GM23338 (cell line): ENCODE measurements around the gene RGS6.

Experiments
- EZH2 ChIP-seq: fragments of 200-600 bp; sonication (generic); IDR thresholded peaks from one replicate; pipeline ENCODE4 v1.8.0; 2017; ENCODE audit warnings: antibody characterized with exemption, mild to moderate bottlenecking, low read depth; ENCODE audit not compliant: unreplicated experiment
- POLR2AphosphoS5 ChIP-seq: IDR thresholded peaks from 2 replicates; pipeline ENCODE4 v1.6.1; 2016; ENCODE audit warnings: antibody characterized with exemption, low read depth
- TF ChIP-seq, protein P1 (sequence below), 2 experiments: fragments of 200-600 bp in 1 of 2; sonication (generic) in 1 of 2; conservative IDR thresholded peaks; 2 replicates each; pipeline versions ENCODE4 v1.5.1 to v1.6.1; 2016 to 2017; ENCODE audit warnings: antibody characterized with exemption in 2 of 2, low read depth in 2 of 2, mild to moderate bottlenecking in 2 of 2, moderate library complexity in 1 of 2
- TF ChIP-seq, protein P2 (sequence below): IDR thresholded peaks from one replicate; pipeline ENCODE4 v1.6.1; 2018; ENCODE audit warnings: antibody characterized with exemption; ENCODE audit not compliant: unreplicated experiment

DNA sequence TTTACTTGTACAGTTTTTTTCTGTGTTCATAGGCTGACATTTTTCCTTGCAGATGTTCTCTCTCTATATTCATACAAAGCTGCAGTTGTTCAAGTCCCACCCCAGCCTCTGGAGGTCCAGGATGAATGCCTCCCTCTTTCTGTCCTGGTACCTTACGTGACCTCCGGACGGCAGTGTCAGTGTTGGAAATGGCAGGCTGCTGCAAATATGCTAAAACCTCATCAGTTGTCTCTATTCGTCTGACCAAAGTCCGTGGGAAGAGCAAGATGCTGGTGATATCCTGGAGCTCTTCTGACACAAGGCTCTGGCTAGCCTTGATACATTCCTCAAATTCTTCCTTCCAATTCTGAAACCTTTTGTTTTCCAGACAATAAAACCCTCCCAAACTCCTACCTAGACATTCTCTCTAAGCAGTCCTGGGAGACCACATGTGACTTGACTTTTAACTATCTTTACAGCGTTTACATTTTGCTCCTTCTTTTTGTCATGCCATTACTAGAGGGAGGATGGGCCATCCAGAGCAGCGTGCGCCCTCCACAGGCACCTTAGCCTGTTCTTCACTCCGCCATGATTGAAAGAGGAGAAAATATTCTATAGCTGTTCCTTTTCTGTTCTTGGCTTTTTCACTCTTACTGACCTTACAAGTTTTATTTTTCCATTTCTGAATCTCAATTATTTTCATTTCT, 143.6 kb downstream of the RGS6 start:
- TF ChIP-seq, protein P1, sequence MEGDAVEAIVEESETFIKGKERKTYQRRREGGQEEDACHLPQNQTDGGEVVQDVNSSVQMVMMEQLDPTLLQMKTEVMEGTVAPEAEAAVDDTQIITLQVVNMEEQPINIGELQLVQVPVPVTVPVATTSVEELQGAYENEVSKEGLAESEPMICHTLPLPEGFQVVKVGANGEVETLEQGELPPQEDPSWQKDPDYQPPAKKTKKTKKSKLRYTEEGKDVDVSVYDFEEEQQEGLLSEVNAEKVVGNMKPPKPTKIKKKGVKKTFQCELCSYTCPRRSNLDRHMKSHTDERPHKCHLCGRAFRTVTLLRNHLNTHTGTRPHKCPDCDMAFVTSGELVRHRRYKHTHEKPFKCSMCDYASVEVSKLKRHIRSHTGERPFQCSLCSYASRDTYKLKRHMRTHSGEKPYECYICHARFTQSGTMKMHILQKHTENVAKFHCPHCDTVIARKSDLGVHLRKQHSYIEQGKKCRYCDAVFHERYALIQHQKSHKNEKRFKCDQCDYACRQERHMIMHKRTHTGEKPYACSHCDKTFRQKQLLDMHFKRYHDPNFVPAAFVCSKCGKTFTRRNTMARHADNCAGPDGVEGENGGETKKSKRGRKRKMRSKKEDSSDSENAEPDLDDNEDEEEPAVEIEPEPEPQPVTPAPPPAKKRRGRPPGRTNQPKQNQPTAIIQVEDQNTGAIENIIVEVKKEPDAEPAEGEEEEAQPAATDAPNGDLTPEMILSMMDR (conservative IDR thresholded peaks at IDR 0.05; ENCODE audit: low read depth in 2 of 2), result peak in 1 of 2 experiments; percentile 41; a peak in 2 of 4 replicates
- TF ChIP-seq, protein P2, sequence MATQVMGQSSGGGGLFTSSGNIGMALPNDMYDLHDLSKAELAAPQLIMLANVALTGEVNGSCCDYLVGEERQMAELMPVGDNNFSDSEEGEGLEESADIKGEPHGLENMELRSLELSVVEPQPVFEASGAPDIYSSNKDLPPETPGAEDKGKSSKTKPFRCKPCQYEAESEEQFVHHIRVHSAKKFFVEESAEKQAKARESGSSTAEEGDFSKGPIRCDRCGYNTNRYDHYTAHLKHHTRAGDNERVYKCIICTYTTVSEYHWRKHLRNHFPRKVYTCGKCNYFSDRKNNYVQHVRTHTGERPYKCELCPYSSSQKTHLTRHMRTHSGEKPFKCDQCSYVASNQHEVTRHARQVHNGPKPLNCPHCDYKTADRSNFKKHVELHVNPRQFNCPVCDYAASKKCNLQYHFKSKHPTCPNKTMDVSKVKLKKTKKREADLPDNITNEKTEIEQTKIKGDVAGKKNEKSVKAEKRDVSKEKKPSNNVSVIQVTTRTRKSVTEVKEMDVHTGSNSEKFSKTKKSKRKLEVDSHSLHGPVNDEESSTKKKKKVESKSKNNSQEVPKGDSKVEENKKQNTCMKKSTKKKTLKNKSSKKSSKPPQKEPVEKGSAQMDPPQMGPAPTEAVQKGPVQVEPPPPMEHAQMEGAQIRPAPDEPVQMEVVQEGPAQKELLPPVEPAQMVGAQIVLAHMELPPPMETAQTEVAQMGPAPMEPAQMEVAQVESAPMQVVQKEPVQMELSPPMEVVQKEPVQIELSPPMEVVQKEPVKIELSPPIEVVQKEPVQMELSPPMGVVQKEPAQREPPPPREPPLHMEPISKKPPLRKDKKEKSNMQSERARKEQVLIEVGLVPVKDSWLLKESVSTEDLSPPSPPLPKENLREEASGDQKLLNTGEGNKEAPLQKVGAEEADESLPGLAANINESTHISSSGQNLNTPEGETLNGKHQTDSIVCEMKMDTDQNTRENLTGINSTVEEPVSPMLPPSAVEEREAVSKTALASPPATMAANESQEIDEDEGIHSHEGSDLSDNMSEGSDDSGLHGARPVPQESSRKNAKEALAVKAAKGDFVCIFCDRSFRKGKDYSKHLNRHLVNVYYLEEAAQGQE, result no peak
- TF ChIP-seq EZH2 (no peak), POLR2AphosphoS5 (no peak)
